IMR-90 (cell line): ENCODE data around the gene EVI5. TPM values are rescaled to one million over a fixed set of nuclear protein-coding genes. Genes with fewer than 3 reads are reported as not detected.

ENCODE experiments used
- ATAC-seq: fragments of 200-7000 bp; cut with Tn5 transposase; 2 replicates; pipeline ENCODE4 v1.9.1; 2020; ENCODE audit warnings: low read depth, mild to moderate bottlenecking, moderate library complexity
- BruUV-seq: library from RNA; stranded (reverse); fragments of 400-500 nt; replicated peaks from 2 replicates; lab custom pipeline; 2021; lab: Mats Ljungman, UMichigan
- CTCF ChIA-PET: fragments of 300-600 bp; formaldehyde crosslinking; extraction: SDS; loops from one replicate; lab custom pipeline; 2021; ENCODE audit warnings: antibody characterized with exemption; lab: Yijun Ruan, JAX
- POLR2A ChIA-PET: fragments of 300-600 bp; sonication (Branson Sonifier 250); formaldehyde crosslinking; loops from one replicate; lab custom pipeline; 2022; ENCODE audit warnings: antibody characterized with exemption; ENCODE audit not compliant: unreplicated experiment; lab: Charles Lee
- DNase-seq: peaks from one replicate; pipeline ENCODE4 v3.0.0; 2013
- H2AFZ ChIP-seq: replicated peaks from 2 replicates; pipeline ENCODE3; 2013; ENCODE audit warnings: low read length, mild to moderate bottlenecking; ENCODE audit not compliant: poor library complexity
- H2AK5ac ChIP-seq: 2 replicates; pipeline ENCODE4 v1.6.1; 2013; ENCODE audit warnings: low read depth, low read length, inconsistent platforms
- H2AK9ac ChIP-seq: replicated peaks from 2 replicates; pipeline ENCODE3; 2013; ENCODE audit warnings: mild to moderate bottlenecking, low read depth, low read length, moderate library complexity; ENCODE audit not compliant: poor library complexity
- H2BK120ac ChIP-seq: 2 replicates; pipeline ENCODE4 v1.6.1; 2013; ENCODE audit warnings: low read depth, low read length, inconsistent platforms
- H2BK15ac ChIP-seq: 3 replicates; pipeline ENCODE4 v1.6.1; 2013; ENCODE audit warnings: low read depth, low read length, inconsistent platforms
- H2BK20ac ChIP-seq: 2 replicates; pipeline ENCODE4 v1.6.1; 2013; ENCODE audit warnings: low read depth, mild to moderate bottlenecking, inconsistent platforms, low read length, moderate library complexity
- H2BK5ac ChIP-seq: 2 replicates; pipeline ENCODE4 v1.6.1; 2013; ENCODE audit warnings: mild to moderate bottlenecking, low read depth, low read length, inconsistent platforms; ENCODE audit not compliant: poor library complexity, severe bottlenecking
- H3K14ac ChIP-seq: replicated peaks from 2 replicates; pipeline ENCODE4 v1.6.1; 2013; ENCODE audit warnings: low read depth, low read length, inconsistent platforms
- H3K18ac ChIP-seq: 2 replicates; pipeline ENCODE4 v1.6.1; 2013; ENCODE audit warnings: low read depth, low read length, control low read depth
- H3K23ac ChIP-seq: 2 replicates; pipeline ENCODE4 v1.6.1; 2013; ENCODE audit warnings: low read depth, low read length, inconsistent platforms
- H3K27ac ChIP-seq: 2 replicates; pipeline ENCODE4 v1.5.1; 2013; ENCODE audit warnings: mild to moderate bottlenecking, control low read depth, low read length; ENCODE audit not compliant: insufficient read depth
- H3K27me3 ChIP-seq: 2 replicates; pipeline ENCODE4 v1.6.1; 2013; ENCODE audit warnings: low read length; ENCODE audit not compliant: control insufficient read depth, insufficient read depth
- H3K36me3 ChIP-seq: 2 replicates; pipeline ENCODE4 v1.6.1; 2013; ENCODE audit warnings: low read length, mixed read lengths; ENCODE audit not compliant: control insufficient read depth, insufficient read depth
- H3K4ac ChIP-seq: 2 replicates; pipeline ENCODE4 v1.6.1; 2013; ENCODE audit warnings: low read depth, low read length, inconsistent platforms
- H3K4me1 ChIP-seq: 2 replicates; pipeline ENCODE4 v1.6.1; 2013; ENCODE audit warnings: low read length, mixed read lengths; ENCODE audit not compliant: control insufficient read depth, insufficient read depth
- H3K4me2 ChIP-seq: 2 replicates; pipeline ENCODE4 v1.6.1; 2013; ENCODE audit warnings: low read depth, mild to moderate bottlenecking, control low read depth, low read length, moderate library complexity
- H3K4me3 ChIP-seq: 2 replicates; pipeline ENCODE4 v1.5.1; 2013; ENCODE audit warnings: low read depth, mild to moderate bottlenecking, control low read depth, low read length, moderate library complexity; ENCODE audit not compliant: insufficient read depth
- H3K56ac ChIP-seq: 2 replicates; pipeline ENCODE4 v1.6.1; 2013; ENCODE audit warnings: low read length, inconsistent platforms; ENCODE audit not compliant: insufficient read depth; ENCODE audit errors: extremely low read depth
- H3K79me1 ChIP-seq, 2 experiments: 2 replicates each; pipeline ENCODE4 v1.6.1; 2013; ENCODE audit warnings: low read length in 2 of 2, inconsistent platforms in 1 of 2, low read depth in 1 of 2
- H3K9ac ChIP-seq: 2 replicates; pipeline ENCODE4 v1.6.1; 2013; ENCODE audit warnings: low read depth, low read length, control low read depth
- H3K9me1 ChIP-seq: 2 replicates; pipeline ENCODE4 v1.6.1; 2013; ENCODE audit warnings: low read length, inconsistent platforms; ENCODE audit not compliant: insufficient read depth
- H3K9me3 ChIP-seq: 2 replicates; pipeline ENCODE4 v1.6.1; 2013; ENCODE audit warnings: low read length; ENCODE audit not compliant: control insufficient read depth, insufficient read depth
- H4K20me1 ChIP-seq: 2 replicates; pipeline ENCODE4 v1.6.1; 2013; ENCODE audit warnings: low read length, inconsistent platforms; ENCODE audit not compliant: insufficient read depth
- H4K5ac ChIP-seq: 2 replicates; pipeline ENCODE4 v1.6.1; 2013; ENCODE audit warnings: mild to moderate bottlenecking, low read depth, low read length, control low read depth
- H4K8ac ChIP-seq, 2 experiments: 2 replicates each; pipeline ENCODE4 v1.6.1; 2013; ENCODE audit warnings: low read depth in 2 of 2, low read length in 2 of 2, control low read depth in 1 of 2, inconsistent platforms in 1 of 2
- H4K91ac ChIP-seq: 2 replicates; pipeline ENCODE4 v1.6.1; 2013; ENCODE audit warnings: low read depth, low read length, inconsistent platforms; ENCODE audit not compliant: insufficient read depth
- BHLHE40 ChIP-seq: fragments of 150-350 bp; IDR thresholded peaks from 2 replicates; pipeline ENCODE4 v1.6.1; 2016; ENCODE audit warnings: mild to moderate bottlenecking, low read depth, low read length
- CEBPB ChIP-seq: IDR thresholded peaks from 2 replicates; pipeline ENCODE4 v1.6.1; 2012; ENCODE audit warnings: low read depth, low read length, improper control_type of control experiment
- CHD1 ChIP-seq: IDR thresholded peaks from 2 replicates; pipeline ENCODE4 v1.6.1; 2012; ENCODE audit warnings: low read depth, low read length, improper control_type of control experiment
- CTCF ChIP-seq: conservative IDR thresholded peaks from 2 replicates; pipeline ENCODE4 v1.5.1; 2012; ENCODE audit warnings: mild to moderate bottlenecking, low read depth, low read length, improper control_type of control experiment
- ELK1 ChIP-seq: fragments of 150-350 bp; IDR thresholded peaks from 2 replicates; pipeline ENCODE4 v1.6.1; 2016; ENCODE audit warnings: low read depth, mild to moderate bottlenecking, low read length, moderate library complexity, borderline replicate concordance
- FOS ChIP-seq: fragments of 150-350 bp; IDR thresholded peaks from 2 replicates; pipeline ENCODE4 v1.6.1; 2016; ENCODE audit warnings: low read depth, low read length
- MAFK ChIP-seq: IDR thresholded peaks from 2 replicates; pipeline ENCODE4 v1.6.1; 2012; ENCODE audit warnings: low read depth, low read length, improper control_type of control experiment
- MAZ ChIP-seq: IDR thresholded peaks from 2 replicates; pipeline ENCODE4 v1.6.1; 2012; ENCODE audit warnings: low read depth, mild to moderate bottlenecking, low read length, improper control_type of control experiment, moderate library complexity, borderline replicate concordance
- MXI1 ChIP-seq: IDR thresholded peaks from 2 replicates; pipeline ENCODE4 v1.6.1; 2012; ENCODE audit warnings: low read depth, mild to moderate bottlenecking, low read length, moderate library complexity, borderline replicate concordance
- NFE2L2 ChIP-seq: fragments of 150-350 bp; IDR thresholded peaks from 2 replicates; pipeline ENCODE4 v1.6.1; 2016; ENCODE audit warnings: low read depth, mild to moderate bottlenecking, low read length
- POLR2A ChIP-seq: IDR thresholded peaks from 2 replicates; pipeline ENCODE4 v1.6.1; 2012; ENCODE audit warnings: mild to moderate bottlenecking, low read depth, low read length
- RAD21 ChIP-seq: IDR thresholded peaks from 2 replicates; pipeline ENCODE4 v1.6.1; 2012; ENCODE audit warnings: low read length, improper control_type of control experiment
- RCOR1 ChIP-seq: IDR thresholded peaks from 2 replicates; pipeline ENCODE4 v1.6.1; 2012; ENCODE audit warnings: mild to moderate bottlenecking, low read length, improper control_type of control experiment; ENCODE audit not compliant: insufficient replicate concordance
- RFX5 ChIP-seq: IDR thresholded peaks from 2 replicates; pipeline ENCODE4 v1.8.0; 2012; ENCODE audit warnings: low read depth, mild to moderate bottlenecking, low read length, moderate library complexity
- SMC3 ChIP-seq: fragments of 150-350 bp; IDR thresholded peaks from 2 replicates; pipeline ENCODE4 v1.6.1; 2016; ENCODE audit warnings: low read depth, mild to moderate bottlenecking, antibody characterized with exemption, low read length, moderate library complexity
- USF2 ChIP-seq: fragments of 150-350 bp; IDR thresholded peaks from 2 replicates; pipeline ENCODE4 v1.6.1; 2017; ENCODE audit warnings: mild to moderate bottlenecking, antibody characterized with exemption, low read length, low read depth
- WGBS, 2 experiments: methylation state at CpG; one replicate each; pipeline versions ENCODE4 v1.1.5 to v1.1.7; 2013; ENCODE audit warnings: missing lambda C conversion rate in 2 of 2; ENCODE audit not compliant: insufficient read length in 1 of 2; ENCODE audit errors: extremely low coverage in 2 of 2; 5-methylcytosine and 5-hydroxymethylcytosine counted together
- dilution Hi-C: fragments of 300-500 bp; cut with HindIII; formaldehyde crosslinking; loops from one replicate; pipeline ENCODE4 v1.14.3; 2018; ENCODE audit warnings: low sequenced_read_pairs; ENCODE audit not compliant: unreplicated experiment
- in situ Hi-C: fragments of 300-500 bp; cut with MboI; formaldehyde crosslinking; loops from 3 replicates; pipeline ENCODE4 v1.14.3; 2019; ENCODE audit warnings: low sequenced_read_pairs, inconsistent platforms, mixed read lengths
- intact Hi-C: fragments of 100-400 bp; cut with micrococcal nuclease; formaldehyde crosslinking; loops from 2 replicates; pipeline ENCODE4 v1.10.0; 2022
- polyA plus RNA-seq, 3 experiments: library from polyadenylated mRNA; depleted of rRNA; stranded (reverse); fragments of >200 nt; gene quantifications; 2 replicates each; pipeline ENCODE4 v1.2.3, GENCODE V29; 2012; ENCODE audit warnings: low replicate concordance in 1 of 3
- total RNA-seq: library from RNA; depleted of rRNA; stranded (reverse); fragments of >200 nt; gene quantifications from 2 replicates; pipeline ENCODE4 v1.2.3, GENCODE V29; 2012

The EVI5 gene
- total and polyA plus RNA-seq, 2 of the 4 experiments (the other 2 are of a cell fraction): 13.9 to 26.9 TPM

DNA sequence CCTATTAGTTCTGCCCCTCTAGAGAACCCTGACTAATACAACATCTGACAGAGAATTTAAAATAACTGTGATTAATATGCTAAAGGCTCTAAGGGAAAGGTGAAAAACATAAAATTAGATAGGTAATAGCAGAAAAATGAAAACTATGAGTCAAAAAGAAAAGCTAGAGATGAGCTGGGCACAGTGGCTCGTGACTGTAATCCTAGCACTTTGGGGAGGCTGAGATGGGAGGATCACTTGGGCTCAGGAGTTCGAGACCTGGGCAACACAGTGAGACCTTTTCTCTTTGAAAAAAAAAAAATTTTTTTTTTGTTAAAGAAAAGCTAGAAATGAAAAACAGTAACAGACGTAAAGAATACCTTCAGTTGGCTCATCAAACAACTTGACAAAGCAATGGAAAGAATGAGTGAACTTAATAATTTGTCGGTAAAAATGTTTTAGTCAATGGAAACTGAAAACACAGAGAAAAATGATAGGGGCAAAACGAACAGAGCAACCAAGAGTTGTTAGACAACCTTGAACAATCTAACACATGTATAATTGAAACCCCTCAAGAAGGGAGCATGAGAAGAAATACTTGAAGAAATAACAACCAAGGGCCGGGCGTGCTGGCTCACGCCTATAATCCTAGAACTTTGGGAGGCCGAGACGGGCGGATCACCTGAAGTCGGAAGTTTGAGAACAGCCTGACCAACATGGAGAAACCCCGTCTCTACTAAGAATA, 165.3 kb downstream of the EVI5 start:
- in situ Hi-C loops: loop anchor here (5.0 to 25.0 kb wide), 2 partner anchors 307 to 607 kb away; no protein-coding TSS in a partner anchor
- no peak overlapping the region for H2AK9ac ChIP-seq

More for the DNA sequence above, 165.3 kb downstream of the EVI5 start:
- H2AFZ ChIP-seq: no peak overlapping the region
- H3K4me1 ChIP-seq: no peaks in the 10 kb centered on the region
- DNase-seq (no peak), ATAC-seq (no peak)
- no CpG with 5 or more reads among the region's 13 CpGs for WGBS, 2 experiments
- no peak for TF ChIP-seq MAFK
- TF ChIP-seq RFX5: no peak
- TF ChIP-seq MAZ: no peak
- TF ChIP-seq CEBPB: no peak
- TF ChIP-seq BHLHE40: no peak
- TF ChIP-seq RAD21: no peak
- no peak for TF ChIP-seq CTCF
- TF ChIP-seq ELK1: no peak
- no peak for TF ChIP-seq MXI1
- TF ChIP-seq NFE2L2: no peak
- no peak for TF ChIP-seq RCOR1
- no peak for TF ChIP-seq FOS
- TF ChIP-seq POLR2A: no peak
- no peak for TF ChIP-seq CHD1
- no peak for TF ChIP-seq SMC3
- TF ChIP-seq USF2: no peak
- H3K79me1 ChIP-seq: no peaks in the 10 kb centered on the region; a peak in 1 of 4 replicates
- intact Hi-C loops: no loop called here
- BruUV-seq: no TSS peak
- no peak overlapping the region for H3K27ac ChIP-seq
- no peak overlapping the region for H3K56ac ChIP-seq
- no peak overlapping the region for H2BK5ac ChIP-seq
- ChIA-PET POLR2A (no interaction called here), CTCF (no interaction called here)
- H3K9ac ChIP-seq: no peak overlapping the region
- H3K4me2 ChIP-seq: no peak overlapping the region
- no peak overlapping the region for H3K4me3 ChIP-seq
- H2AK5ac ChIP-seq: no peak overlapping the region
- H3K36me3 ChIP-seq: peaks cover 13% of the 10 kb centered on the region
- H2BK120ac ChIP-seq: no peak overlapping the region
- H4K20me1 ChIP-seq: no peaks in the 10 kb centered on the region
- H3K9me3 ChIP-seq: no peaks in the 10 kb centered on the region
- H4K91ac ChIP-seq: no peak overlapping the region
- H3K27me3 ChIP-seq: no peaks in the 10 kb centered on the region
- H2BK15ac ChIP-seq: no peak overlapping the region
- H3K23ac ChIP-seq: no peak overlapping the region
- no peaks in the 10 kb centered on the region for H3K9me1 ChIP-seq
- H3K14ac ChIP-seq: no peak overlapping the region
- dilution Hi-C loops: no loop called here
- H4K5ac ChIP-seq: no peak overlapping the region
- no peak overlapping the region for H3K18ac ChIP-seq
- no peak overlapping the region for H3K4ac ChIP-seq
- no peak overlapping the region for H2BK20ac ChIP-seq
- H4K8ac ChIP-seq: no peak overlapping the region
